Neuron (in vitro differentiated cells): ENCODE data around the gene FUT8.
"Not testable (repeated sequence)": the region's sequence is repeated elsewhere in the genome, so short reads cannot be mapped to it uniquely, and the experiment has no call there.

Experiments used
- H2AFZ ChIP-seq: one replicate; pipeline ENCODE4 v1.6.1; 2013; ENCODE audit warnings: low read depth, mild to moderate bottlenecking, inconsistent platforms, low read length, moderate library complexity
- H3K27me3 ChIP-seq: one replicate; pipeline ENCODE4 v1.6.1; 2013; ENCODE audit warnings: low read length; ENCODE audit not compliant: insufficient read depth
- H3K36me3 ChIP-seq: one replicate; pipeline ENCODE4 v1.6.1; 2013; ENCODE audit warnings: low read length; ENCODE audit not compliant: insufficient read depth
- H3K4me1 ChIP-seq: one replicate; pipeline ENCODE4 v1.6.1; 2013; ENCODE audit warnings: low read length; ENCODE audit not compliant: insufficient read depth
- H3K4me3 ChIP-seq: 2 replicates; pipeline ENCODE4 v1.5.1; 2013; ENCODE audit warnings: mild to moderate bottlenecking, low read length, moderate library complexity
- H3K9me3 ChIP-seq: one replicate; pipeline ENCODE4 v1.6.1; 2013; ENCODE audit warnings: low read length

Gene FUT8

DNA sequence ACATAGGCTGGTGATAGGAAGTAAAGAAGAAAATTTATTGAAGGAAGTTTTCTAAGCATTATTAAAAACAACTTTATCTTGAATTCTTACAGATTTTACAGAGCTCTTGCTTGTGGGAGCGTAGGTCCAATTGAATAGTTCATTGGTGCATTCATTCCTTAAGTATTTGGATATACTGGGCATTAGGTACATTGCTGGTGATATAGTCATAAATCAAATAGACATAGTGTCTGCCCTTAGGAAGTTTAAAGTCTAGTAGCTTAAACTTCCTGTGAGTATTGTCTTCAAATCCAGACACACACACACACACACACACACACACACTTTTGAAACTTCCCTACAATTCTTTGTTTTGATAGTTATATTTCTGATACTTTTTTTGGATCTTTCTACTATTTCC lies 226.7 kb downstream of the FUT8 start:
- H3K4me3 ChIP-seq = no peak overlapping the region

DNA sequence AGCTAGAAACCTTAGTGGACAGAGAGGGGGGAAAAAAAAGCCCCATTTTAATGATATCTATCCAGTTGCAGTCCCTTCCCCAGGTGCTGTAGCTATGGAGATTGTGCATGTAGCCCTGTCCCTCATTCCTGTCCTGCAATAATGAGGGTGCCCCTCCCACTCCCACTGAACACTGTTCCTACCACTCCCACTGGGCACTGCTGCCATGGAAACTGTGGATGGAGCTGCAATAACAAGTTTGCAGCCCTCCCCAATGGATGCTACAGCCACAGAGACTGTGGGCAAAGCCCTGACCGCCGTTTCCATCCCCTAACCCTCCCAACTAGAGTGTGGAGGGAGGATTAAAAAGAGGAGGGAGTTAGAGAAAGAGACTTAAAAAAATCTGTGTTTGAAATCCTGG lies 238.3 kb downstream of the FUT8 start:
- no peaks in the 10 kb centered on the region for H3K36me3 ChIP-seq
- no peak overlapping the region for H3K4me3 ChIP-seq
- H3K27me3 ChIP-seq = no peaks in the 10 kb centered on the region
- peaks cover 7% of the 10 kb centered on the region for H3K4me1 ChIP-seq
- no peak overlapping the region for H2AFZ ChIP-seq
- no peaks in the 10 kb centered on the region for H3K9me3 ChIP-seq

More for the DNA sequence above, 226.7 kb downstream of the FUT8 start:
- Histone ChIP-seq H3K36me3 (no peaks in the 10 kb centered on the region), H3K4me1 (no peaks in the 10 kb centered on the region), H3K27me3 (no peaks in the 10 kb centered on the region), H2AFZ (no peak overlapping the region), H3K9me3 (no peaks in the 10 kb centered on the region)

DNA sequence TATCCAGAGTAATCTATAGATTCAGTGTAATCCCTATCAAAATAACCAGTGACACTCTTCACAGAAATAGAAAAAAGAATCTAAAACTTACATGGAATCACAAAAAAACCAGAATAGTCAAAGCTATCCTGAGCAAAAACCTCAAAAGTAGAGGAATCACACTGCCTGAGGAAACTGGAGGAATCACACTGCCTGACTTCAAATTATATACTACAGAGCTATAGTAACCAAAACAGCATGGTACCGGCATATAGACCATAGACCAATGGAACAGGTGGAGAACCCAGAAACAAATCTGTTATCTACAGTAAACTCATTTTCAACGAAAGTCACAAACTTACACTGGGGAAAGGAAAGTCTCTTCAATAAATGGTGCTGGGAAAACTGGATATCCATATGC lies 244.0 kb downstream of the FUT8 start:
- Histone ChIP-seq H3K27me3 (no peaks in the 10 kb centered on the region), H3K9me3 (no peaks in the 10 kb centered on the region), H3K4me1 (no peaks in the 10 kb centered on the region), H2AFZ (no peak overlapping the region), H3K36me3 (no peaks in the 10 kb centered on the region), H3K4me3 (no peak overlapping the region)

DNA sequence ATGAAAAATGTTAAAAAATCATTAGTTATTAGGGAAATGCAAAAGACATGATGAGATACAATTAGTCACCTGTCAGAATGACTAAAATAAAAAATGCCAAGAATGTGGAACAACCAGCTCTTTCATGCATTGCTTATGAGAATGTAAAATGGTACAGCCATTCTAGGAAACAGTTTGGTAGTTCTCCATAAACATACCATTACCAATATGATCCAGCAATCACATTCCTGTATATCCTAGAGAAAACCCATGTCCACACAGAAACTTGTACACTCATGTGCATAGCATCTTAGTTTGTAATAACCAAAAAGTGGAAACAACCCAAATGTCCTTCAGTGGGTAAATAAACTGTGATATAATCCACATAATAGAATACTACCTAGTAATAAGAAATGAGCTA lies 245.7 kb downstream of the FUT8 start:
- Histone ChIP-seq H3K27me3 (no peaks in the 10 kb centered on the region), H3K4me3 (no peak overlapping the region), H2AFZ (no peak overlapping the region), H3K36me3 (no peaks in the 10 kb centered on the region), H3K9me3 (no peaks in the 10 kb centered on the region), H3K4me1 (no peaks in the 10 kb centered on the region)

DNA sequence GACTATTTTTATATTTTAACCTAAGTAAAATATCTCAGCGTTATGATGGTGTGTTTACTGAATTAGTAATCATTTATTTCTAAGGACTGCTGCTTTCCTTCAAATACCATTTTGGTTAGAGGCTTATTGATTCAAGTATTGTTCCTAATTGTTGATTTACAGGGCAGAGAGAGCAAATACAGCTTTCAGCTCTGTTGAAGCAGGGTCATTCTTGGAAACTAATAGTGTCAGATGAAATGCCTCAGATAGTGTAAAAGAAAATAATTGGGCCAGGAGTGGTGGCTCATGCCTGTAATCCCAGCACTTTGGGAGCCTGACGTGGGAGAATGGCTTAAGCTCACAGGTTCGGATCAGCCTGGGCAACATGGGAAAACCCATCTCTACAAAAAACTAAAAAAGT lies 249.3 kb downstream of the FUT8 start:
- H3K4me3 ChIP-seq = no peak overlapping the region
- no peak overlapping the region for H2AFZ ChIP-seq
- H3K36me3 ChIP-seq = no peaks in the 10 kb centered on the region
- H3K27me3 ChIP-seq = no peaks in the 10 kb centered on the region
- no peaks in the 10 kb centered on the region for H3K9me3 ChIP-seq
- peaks cover 10% of the 10 kb centered on the region for H3K4me1 ChIP-seq

DNA sequence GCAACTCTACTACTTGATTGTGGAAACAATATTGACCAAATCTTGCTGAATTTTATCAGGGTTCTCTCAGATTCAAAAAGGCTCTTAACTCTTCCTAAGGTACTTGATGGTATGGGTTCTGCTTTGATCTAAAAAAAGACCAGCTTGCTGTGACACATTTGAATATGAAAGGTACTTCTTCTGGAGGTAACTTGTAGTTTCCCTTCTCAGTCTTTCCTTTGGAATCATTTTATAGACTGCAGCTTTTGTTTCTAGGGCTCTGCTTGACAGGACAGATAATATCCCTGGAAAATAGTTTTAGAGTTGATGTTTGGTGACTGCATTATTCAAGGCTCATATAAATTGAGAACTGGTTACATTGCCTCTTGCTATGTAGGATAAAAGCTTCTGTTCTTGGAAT lies 251.9 kb downstream of the FUT8 start:
- Histone ChIP-seq H3K4me3 (no peak overlapping the region), H3K9me3 (no peaks in the 10 kb centered on the region), H3K27me3 (no peaks in the 10 kb centered on the region), H3K36me3 (no peaks in the 10 kb centered on the region), H2AFZ (no peak overlapping the region), H3K4me1 (peaks cover 10% of the 10 kb centered on the region)

DNA sequence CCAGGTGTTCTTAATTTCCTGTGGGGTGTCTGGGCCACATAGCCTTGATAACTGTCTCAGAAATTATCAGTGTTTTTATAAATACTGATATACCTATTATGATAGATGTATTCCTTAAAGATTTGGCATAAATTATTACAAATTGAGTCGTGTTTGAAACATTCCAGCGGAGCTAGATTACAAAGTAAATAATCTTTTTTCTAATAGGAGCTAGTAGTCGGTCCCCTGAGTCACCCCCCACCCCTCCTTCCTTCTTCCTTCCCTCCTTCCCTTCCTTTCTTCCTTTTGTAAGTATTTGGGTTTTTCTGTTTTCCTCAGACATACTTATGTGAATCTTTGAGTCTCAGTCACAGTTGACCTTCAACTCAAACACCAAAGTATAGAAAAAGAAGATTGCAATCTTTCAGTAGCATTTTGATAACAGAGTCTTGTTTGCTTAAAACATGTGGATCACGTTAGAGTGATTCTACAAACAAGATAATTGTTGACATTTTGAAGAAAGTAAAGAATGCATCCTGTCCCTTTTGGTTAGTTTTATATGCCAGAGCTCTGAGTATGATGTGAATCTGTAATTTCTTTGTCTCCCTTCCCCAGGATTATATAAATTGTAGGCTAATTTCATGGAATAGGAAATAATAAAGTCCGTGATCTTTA lies 264.0 kb downstream of the FUT8 start:
- Histone ChIP-seq H2AFZ (no peak overlapping the region), H3K4me1 (no peaks in the 10 kb centered on the region), H3K4me3 (no peak overlapping the region), H3K27me3 (no peaks in the 10 kb centered on the region), H3K36me3 (no peaks in the 10 kb centered on the region), H3K9me3 (no peaks in the 10 kb centered on the region)

DNA sequence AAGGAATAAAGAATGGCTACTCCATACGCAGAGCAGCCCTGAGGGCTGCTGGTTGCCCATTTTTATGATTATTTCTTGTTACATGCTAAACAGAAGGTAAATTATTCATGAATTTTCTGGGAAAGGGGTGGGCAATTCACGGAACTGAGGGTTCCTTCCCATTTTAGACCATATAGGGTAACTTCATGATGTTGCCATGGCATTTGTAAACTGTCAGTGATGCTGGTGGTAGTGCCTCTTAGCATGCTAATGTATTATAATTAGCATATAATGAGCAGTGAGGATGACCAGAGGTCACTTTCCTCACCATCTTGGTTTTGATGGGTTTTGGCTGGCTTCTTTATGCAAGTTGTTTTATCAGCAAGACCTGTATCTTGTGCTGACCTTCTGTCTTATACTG lies 273.0 kb downstream of the FUT8 start:
- no peaks in the 10 kb centered on the region for H3K27me3 ChIP-seq
- H3K9me3 ChIP-seq = no peaks in the 10 kb centered on the region
- H3K4me3 ChIP-seq = no peak overlapping the region
- H3K36me3 ChIP-seq = no peaks in the 10 kb centered on the region
- no peak overlapping the region for H2AFZ ChIP-seq
- peaks cover 6% of the 10 kb centered on the region for H3K4me1 ChIP-seq

DNA sequence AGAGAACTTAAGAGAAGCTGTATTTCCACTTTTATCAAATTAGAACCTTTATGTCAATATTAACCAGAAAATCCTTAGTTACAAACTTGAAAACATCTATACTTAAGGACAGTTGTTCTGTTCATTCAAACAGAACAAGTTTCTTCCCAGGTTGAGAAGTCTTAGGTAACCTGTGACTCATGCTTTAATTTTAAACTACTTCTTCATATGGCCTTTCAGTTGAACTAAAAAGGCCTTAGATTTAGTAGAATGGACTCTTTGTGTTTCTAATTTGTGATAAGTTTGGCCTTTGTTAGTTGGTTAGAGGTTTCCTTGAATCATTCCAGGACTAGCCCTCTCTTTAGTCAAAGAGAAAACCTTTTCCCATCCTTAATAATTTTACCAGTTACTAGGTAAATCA lies 274.2 kb downstream of the FUT8 start:
- H2AFZ ChIP-seq = no peak overlapping the region
- H3K36me3 ChIP-seq = no peaks in the 10 kb centered on the region
- no peak overlapping the region for H3K4me3 ChIP-seq
- H3K9me3 ChIP-seq = no peaks in the 10 kb centered on the region
- no peaks in the 10 kb centered on the region for H3K27me3 ChIP-seq
- peaks cover 6% of the 10 kb centered on the region for H3K4me1 ChIP-seq

DNA sequence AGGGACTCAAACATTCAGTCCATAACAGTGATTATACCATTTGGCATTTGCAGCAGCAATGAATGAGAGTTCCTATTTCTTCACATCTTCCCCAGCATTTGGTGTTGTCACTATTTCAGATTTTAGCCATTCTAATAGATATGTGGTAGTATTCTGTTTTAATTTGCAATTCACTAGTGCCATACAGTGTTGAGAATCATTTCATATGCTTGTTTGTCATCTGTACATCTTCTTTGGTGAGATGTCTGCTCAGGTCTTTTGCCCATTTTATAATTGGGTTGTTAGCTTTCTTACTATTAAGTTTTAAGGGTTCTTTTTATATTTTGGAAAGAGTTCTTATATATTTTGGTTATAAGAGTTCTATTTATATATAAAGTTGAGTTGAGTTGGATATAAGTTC lies 276.5 kb downstream of the FUT8 start:
- Histone ChIP-seq H3K4me1 (peaks cover 6% of the 10 kb centered on the region), H2AFZ (no peak overlapping the region), H3K36me3 (no peaks in the 10 kb centered on the region), H3K4me3 (no peak overlapping the region), H3K27me3 (no peaks in the 10 kb centered on the region), H3K9me3 (peaks cover 2% of the 10 kb centered on the region)

DNA sequence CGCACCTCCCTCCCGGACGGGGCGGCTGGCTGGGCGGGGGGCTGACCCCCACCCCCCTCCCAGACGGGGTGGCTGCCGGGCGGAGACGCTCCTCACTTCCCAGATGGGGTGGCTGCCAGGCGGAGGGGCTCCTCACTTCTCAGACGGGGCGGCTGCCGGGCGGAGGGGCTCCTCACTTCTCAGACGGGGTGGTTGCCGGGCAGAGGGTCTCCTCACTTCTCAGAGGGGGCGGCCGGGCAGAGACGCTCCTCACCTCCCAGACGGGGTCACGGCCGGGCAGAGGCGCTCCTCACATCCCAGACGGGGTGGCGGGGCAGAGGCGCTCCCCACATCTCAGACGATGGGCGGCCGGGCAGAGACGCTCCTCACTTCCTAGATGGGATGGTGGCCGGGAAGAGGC lies 280.0 kb downstream of the FUT8 start:
- H3K4me1 ChIP-seq, H3K27me3 ChIP-seq, H3K36me3 ChIP-seq, H3K4me3 ChIP-seq, H3K9me3 ChIP-seq, H2AFZ ChIP-seq: not testable (repeated sequence)

DNA sequence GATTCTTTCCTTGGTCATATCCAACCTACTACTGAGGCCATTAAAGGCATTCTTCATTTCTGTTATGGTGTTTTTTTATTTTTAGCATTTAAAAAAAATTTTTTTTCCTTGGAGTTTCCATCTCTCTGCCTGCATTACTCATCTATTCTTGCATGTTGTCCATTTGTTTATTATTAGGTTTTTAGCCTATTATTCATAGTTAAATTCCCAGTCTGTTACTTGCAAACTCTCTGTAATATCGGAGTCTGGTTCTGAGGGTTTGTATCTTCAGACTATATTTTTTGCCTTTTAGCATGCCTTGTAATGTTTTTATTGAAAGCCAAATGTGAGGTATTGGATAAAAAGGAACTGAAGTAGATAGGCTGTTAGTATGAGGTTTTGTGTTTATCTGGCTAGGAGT lies 284.3 kb downstream of the FUT8 start:
- H3K4me1 ChIP-seq = no peaks in the 10 kb centered on the region
- no peaks in the 10 kb centered on the region for H3K36me3 ChIP-seq
- no peaks in the 10 kb centered on the region for H3K27me3 ChIP-seq
- no peak overlapping the region for H2AFZ ChIP-seq
- peaks cover 2% of the 10 kb centered on the region for H3K9me3 ChIP-seq
- no peak overlapping the region for H3K4me3 ChIP-seq

DNA sequence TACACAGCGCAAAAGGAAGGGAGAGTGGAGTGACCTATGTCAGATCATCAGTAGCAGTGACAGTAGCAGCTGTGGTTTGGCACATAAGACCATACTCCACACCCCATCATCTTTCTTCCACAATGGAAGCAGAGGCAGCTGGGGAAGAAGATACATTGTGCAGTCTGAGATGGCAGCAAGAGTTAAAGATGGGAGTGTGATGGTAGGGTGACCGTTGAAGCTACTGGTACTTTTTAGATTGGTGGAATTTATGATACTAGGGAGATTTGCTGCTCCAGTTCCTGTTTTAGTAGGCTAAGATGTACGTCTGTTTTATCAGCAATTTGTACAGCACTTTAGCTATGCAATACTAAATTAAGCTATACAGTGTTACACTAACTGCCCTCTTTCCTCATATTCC lies 291.0 kb downstream of the FUT8 start:
- Histone ChIP-seq H3K27me3 (no peaks in the 10 kb centered on the region), H3K9me3 (no peaks in the 10 kb centered on the region), H3K36me3 (no peaks in the 10 kb centered on the region), H3K4me1 (peaks cover 2% of the 10 kb centered on the region), H3K4me3 (no peak overlapping the region), H2AFZ (no peak overlapping the region)

DNA sequence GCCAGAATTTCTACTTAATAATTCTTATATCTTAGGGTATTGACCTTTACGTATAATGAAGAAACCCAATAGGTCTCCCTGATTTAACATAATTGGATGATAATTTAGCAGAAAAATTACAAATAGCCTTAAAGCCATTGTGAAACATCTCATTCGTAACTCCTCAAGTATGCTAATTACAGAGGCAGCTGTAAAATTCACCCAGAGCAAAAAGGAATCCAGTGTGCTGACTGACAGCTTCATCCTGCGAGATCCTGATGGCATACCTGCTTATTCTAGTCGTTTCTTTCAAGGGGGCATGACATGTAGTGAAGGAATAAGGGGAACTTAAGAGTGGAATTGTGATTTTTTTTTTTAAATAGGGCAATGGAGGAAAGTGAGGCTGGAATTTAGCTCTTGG lies 291.5 kb downstream of the FUT8 start:
- Histone ChIP-seq H3K36me3 (no peaks in the 10 kb centered on the region), H3K4me1 (peaks cover 2% of the 10 kb centered on the region), H3K27me3 (no peaks in the 10 kb centered on the region), H2AFZ (no peak overlapping the region), H3K9me3 (no peaks in the 10 kb centered on the region), H3K4me3 (no peak overlapping the region)
